NCI-H2107 treated with DMSO at 0.1 percent for 48 hours (cell line): ENCODE results near the gene BAIAP2.

Experiments
- DNase-seq: peaks from one replicate; lab custom pipeline; 2025; ENCODE audit not compliant: unreplicated experiment; lab: John Stamatoyannopoulos, UW

The BAIAP2 gene

GRCh38 chr17:81050645-81051625, 16.0 kb downstream of the BAIAP2 start:
- no peak for DNase-seq

DNA sequence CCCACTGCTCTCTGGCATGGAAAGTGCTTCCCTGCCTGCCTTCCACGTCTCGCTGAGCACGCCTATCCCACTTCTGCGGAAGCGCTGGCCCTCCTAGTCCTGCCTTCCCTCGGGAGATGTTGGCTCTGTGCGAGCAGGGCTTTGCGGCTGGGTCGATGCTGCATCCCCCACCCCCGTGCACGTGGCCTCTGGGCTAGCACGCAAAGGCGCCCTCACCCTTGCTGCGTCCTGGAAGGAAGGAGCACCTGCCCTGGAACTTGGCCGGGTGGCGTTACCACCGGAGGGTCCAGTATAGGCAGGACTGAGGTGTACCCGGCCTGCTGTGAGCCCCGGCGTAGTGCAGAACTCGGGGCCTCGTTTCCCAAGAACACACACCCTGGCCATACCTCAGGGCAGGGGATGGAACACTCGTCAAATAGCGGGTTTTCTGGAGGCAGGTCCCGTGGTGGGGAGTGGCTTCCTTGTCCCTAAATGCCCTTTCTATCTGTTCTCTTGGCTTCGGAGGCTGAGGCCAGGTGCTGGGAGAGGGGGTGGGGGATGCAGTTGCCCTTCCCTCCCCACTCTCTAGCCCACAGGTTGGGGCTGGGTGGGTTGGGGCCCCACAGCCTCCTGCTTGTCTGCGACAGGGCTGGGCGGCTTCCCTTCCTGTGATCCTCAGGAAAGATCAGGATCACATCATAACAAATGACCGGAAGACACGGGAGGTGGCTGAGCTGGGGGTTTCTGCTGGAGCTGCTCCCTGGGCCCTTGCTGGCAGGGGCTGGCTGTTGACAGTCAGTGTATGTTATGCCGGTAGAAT, 17.4 kb downstream of the BAIAP2 start:
- peak; percentile 48 for DNase-seq

DNA sequence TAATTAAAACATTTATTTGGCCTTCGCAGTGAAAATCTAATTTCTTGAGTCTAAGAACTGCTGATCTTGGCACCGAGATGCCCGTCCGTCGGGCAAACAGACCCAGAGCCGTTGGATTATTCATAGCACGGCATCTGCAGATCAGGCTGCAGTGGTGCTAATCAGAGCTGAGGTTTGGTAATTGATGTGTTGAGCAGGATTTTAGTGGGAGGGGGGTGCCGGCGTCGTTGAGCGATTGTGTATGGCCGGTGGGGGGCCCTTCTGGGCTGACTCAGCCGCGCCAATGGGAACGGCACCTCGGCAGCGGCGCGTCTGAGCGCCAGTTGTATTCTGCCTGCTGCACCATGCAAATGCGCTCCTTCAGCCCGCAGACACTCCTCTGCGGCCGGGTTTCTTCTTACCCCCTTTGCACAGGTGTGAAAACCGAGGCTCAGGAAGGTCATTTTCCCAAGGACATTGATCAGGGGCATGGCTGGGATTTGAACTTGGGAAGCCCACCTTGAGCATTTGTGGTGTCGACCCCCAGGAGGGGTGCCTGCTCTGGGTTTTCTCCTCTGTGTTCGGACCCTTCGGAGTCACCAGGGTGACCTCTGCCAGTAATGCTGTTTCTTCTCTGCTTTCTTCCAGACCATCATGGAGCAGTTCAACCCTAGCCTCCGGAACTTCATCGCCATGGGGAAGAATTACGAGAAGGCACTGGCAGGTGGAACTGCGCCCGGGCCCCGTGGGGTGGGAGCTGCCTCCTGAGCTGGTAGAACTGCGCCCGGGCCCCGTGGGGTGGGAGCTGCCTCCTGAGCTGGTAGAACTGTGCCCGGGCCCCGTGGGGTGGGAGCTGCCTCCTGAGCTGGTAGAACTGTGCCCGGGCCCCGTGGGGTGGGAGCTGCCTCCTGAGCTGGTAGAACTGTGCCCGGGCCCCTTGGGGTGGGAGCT, 18.4 kb downstream of the BAIAP2 start:
- peak; percentile 82 for DNase-seq

GRCh38 chr17:81054308-81054707, 19.4 kb downstream of the BAIAP2 start:
- no peak for DNase-seq

GRCh38 chr17:81054881-81055370, 20.0 kb downstream of the BAIAP2 start:
- no peak for DNase-seq

DNA sequence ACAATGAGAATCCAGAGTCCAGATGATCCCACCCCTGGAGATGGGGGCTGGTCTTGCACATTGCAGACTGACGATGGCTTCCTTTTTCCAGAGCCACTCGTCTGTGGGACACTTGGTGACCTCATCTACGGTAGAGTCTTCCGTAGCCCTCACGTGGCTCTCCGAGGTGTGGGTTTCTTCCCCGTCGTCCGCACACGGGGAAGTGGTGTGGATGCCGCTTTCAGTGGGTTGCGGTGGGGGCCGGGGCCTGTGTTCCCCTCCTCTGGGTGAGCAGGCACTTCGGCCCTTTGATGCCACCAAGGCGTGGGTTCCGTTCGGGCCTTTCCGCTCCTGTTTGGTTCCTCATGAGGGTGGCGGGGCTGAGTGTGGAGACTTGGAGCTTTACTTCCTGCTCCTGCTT, 21.4 kb downstream of the BAIAP2 start:
- DNase-seq, result no peak

- no peak for DNase-seq
Observed at GRCh38 chr17:81057079-81057730, 22.3 kb downstream of the BAIAP2 start.

DNA sequence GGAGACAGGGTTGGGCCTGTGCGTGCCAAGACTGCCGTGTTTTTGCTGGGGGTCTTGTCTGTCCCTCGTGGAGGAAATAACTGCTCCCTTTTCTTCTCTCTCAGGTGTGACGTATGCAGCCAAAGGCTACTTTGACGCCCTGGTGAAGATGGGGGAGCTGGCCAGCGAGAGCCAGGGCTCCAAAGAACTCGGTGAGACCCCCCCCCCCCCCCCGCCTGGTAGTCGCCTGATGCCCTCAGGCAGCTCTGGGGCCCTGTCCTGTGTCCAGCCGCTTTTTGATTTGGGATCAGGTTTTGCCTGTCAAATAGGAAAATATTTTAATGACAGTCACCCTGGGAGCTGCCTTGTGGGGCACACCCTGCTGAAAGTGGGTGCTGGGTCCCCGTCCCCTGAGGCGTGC, 22.8 kb downstream of the BAIAP2 start:
- DNase-seq, result no peak

GRCh38 chr17:81058263-81058871, 23.4 kb downstream of the BAIAP2 start:
- no peak for DNase-seq

- DNase-seq, result no peak
Observed at GRCh38 chr17:81059026-81059425, 24.1 kb downstream of the BAIAP2 start.

DNA sequence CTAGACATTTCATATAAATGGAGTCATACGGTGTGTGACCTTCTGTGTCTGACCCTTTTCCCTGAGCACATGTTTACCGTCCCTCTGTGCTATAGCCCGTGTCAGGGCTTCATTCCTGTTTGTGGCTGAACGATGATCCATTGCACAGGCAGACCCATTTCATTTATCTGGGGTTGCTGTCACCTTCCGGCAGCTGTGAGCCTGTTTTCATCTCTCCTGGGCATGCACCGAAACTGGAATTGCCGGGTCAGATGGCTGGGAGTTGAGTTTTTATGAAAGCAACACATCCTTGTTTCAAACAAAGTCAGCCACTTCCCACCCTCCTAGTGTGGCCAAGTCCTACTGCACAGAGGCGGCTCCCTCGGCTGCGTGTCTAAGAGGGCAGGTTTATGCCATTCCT, 25.5 kb downstream of the BAIAP2 start:
- peak; percentile 21 for DNase-seq

GRCh38 chr17:81061027-81061735, 26.2 kb downstream of the BAIAP2 start:
- no peak for DNase-seq

- no peak for DNase-seq
Observed at GRCh38 chr17:81062014-81062780, 27.2 kb downstream of the BAIAP2 start.

- no peak for DNase-seq
Observed at GRCh38 chr17:81063106-81064093, 28.4 kb downstream of the BAIAP2 start.

GRCh38 chr17:81064678-81065475, 29.9 kb downstream of the BAIAP2 start:
- DNase-seq, result no peak

DNA sequence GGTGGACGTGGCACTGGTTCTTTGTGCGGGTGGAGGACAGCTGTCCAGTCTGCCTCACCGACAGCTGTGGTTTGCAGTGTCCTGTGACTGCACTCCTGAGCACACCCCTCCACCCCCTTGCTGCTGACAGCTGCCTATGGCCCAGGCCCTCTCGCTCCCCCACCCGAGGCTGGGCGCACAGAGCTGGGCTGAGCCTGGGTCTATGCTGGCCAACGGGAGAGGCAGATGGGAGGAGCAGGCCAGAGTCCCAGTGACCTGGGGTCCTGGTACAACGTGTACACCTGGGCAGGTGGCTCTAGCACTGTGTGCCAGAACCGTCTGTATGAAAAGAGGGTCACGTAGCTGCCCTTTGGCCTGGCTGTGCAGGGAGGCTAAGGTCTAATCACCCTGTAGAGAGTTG, 30.5 kb downstream of the BAIAP2 start:
- DNase-seq, result no peak
